GM08714 (cell line): ENCODE results near the gene AGFG1.
"Not testable (repeated sequence)": the region's sequence is repeated elsewhere in the genome, so short reads cannot be mapped to it uniquely, and the experiment has no call there.

Experiments
- H3K4me3 ChIP-seq: fragments of 200-500 bp; sonication (Bioruptor generic); 2 replicates; pipeline ENCODE4 v1.5.1; 2014; ENCODE audit warnings: mild to moderate bottlenecking, low read length, inconsistent platforms
- ZNF274 ChIP-seq: IDR thresholded peaks from 2 replicates; pipeline ENCODE4 v1.6.1; 2012; ENCODE audit warnings: mild to moderate bottlenecking, low read depth, low read length

The AGFG1 gene

DNA sequence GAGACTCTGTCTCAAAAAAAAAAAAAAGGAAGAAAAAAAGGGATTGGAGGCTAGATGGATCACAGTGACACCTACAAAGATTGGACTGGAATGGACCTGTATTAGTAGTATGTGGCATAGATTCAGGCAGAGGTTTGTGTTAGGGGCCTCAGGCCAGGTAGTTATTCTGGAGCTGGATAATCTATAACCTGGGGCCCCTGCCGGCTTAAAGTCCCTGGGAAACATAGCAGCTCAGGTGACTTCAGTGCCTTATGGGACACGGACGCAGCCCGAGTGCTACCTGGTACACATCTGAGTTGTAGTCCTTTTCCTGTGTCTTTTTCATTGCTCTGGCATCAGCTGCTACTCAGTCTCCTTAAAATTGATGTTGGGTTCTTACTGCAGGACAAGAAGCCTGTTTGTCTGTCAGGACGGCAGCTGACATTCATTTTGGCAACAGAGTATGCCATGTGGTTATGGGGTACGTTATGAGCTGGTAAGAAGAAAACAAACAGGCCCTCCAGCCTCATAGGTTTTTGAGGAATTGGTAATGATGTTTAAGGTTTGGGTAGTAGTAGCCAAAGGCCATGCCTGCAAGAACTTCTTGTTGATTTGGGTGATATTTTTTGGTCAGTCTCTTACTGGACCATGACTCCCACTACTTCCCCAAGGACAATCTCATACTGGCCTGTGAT lies 27.8 kb downstream of the AGFG1 start:
- H3K4me3 ChIP-seq, result no peak overlapping the region
- TF ChIP-seq ZNF274, result no peak

DNA sequence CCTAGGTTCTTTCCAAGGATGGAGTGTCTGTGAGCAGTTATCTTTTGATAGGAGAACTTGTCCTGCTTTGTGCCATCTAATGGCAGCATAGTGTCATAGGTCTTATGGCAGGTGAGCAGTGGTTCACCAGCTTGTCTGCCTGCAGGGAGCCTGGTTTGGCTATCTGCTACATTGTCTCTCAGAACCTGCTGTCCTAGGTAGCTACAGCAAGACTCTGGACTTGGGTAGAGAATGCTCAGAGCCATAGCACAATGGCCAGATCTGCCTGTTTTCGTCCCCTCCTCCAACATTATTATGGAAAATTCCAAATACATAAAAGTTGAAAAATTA lies 28.3 kb downstream of the AGFG1 start:
- TF ChIP-seq ZNF274, result no peak

DNA sequence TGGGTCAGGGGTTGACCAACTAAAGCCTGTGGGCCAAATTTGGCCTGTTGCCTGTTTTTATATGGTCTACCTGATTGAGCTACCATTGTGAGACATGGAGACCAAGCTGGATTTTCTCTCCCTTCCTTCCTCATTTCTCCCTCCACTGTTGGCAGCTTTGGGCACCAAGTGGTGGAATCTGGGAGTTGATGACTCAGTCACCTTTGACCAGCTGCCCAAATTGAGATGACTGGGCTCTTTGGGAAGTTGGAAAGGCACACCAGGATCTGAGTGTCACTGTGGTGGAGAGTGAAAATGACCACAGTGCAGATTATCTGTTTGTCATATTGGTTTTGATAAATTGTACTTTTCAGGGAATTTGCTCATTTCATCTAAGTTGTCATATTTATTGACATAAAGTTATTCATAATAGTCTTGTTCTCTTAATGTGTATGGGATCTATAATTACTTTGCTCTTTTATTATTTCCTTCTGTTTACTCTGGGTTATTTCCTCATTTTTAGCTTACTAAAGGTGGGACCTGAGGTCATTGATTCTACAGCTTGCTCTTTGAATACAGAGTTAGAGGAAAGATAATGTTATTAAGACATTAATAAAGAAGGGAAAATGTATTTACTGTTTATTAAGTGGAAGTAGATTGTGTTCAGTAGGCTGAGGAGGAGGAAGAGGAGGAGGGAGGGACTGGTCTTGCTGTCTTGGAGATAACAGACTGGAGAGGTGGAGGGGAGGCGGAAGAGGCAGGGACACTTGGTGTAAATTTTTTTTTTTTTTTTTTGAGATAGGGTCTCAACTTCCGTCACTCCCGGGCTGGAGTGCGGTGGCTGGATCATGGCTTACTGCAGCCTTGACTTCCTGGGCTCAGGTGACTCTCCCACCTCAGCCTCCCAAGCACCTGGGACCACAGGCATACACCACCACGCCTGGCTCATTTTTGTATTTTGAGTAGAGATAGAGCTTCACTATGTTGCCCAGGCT lies 31.8 kb downstream of the AGFG1 start:
- no peak for TF ChIP-seq ZNF274
- no peak overlapping the region for H3K4me3 ChIP-seq

More for the DNA sequence above, 28.3 kb downstream of the AGFG1 start:
- no peak overlapping the region for H3K4me3 ChIP-seq

DNA sequence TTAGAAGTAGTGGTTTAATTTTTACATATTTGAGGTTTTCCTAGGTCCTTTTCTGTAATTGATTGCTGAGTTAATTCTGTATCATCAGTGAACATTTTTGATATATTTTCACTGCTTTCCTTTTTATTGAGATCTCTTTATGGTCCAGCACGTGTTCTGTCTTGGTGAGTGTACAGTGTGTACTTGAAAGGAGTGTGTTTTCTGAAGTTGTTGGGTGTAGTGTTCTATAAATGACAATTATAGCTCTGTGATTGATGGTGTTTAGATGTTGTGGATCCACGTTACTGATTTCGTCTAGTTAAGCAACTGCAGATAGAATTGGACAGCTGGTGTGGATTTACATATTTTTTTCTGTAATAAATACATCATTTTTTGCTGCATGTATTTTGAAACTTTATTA lies 32.7 kb downstream of the AGFG1 start:
- H3K4me3 ChIP-seq, result no peak overlapping the region
- no peak for TF ChIP-seq ZNF274

DNA sequence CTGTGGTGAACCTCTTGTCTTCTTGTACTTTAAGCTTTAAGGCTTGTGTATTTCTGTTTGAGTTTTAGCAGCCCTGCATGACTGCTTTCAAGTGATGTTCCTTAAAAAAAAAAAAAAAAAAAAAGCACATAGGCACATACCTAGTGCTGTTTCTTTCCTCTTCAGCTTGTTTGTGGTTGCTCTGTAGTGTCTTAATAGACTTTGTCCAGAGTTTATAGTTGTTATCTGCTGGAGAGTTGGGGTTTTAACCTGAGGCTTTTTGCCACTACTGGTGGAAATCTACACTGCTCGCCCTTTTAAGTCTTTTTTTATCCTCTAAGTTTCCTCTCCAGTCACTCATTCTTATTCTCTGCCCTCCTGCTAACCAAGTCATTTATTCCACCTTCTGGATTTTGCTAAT lies 34.5 kb downstream of the AGFG1 start:
- no peak for TF ChIP-seq ZNF274

GRCh38 chr2:227507963-227508362 lies 36.0 kb downstream of the AGFG1 start:
- H3K4me3 ChIP-seq, result no peak overlapping the region
- TF ChIP-seq ZNF274, result no peak

More for the DNA sequence above, 34.5 kb downstream of the AGFG1 start:
- H3K4me3 ChIP-seq, result no peak overlapping the region

GRCh38 chr2:227509076-227509475 lies 37.1 kb downstream of the AGFG1 start:
- no peak overlapping the region for H3K4me3 ChIP-seq
- TF ChIP-seq ZNF274, result no peak

- no peak for TF ChIP-seq ZNF274
- no peak overlapping the region for H3K4me3 ChIP-seq
These were observed 38.1 kb downstream of the AGFG1 start for GRCh38 chr2:227509824-227510619.

DNA sequence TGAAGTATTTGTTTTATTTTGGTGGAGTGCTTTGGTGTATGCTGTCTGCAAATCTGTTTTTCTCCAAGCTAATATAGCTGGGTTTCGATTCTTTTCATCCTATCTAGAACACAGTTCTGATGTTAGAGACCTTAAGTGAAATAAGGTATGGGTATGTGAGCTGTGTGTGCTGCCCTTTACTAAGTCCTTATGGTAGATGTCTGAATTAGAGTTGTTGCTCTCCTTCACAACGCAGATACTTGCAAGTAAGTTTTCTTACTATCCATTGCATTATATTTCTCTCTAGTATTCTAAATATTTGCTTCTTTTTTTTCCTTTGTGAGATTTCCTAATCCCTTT lies 38.6 kb downstream of the AGFG1 start:
- TF ChIP-seq ZNF274, result no peak

GRCh38 chr2:227511239-227511930 lies 39.4 kb downstream of the AGFG1 start:
- no peak overlapping the region for H3K4me3 ChIP-seq
- TF ChIP-seq ZNF274, result no peak

More for the DNA sequence above, 38.6 kb downstream of the AGFG1 start:
- no peak overlapping the region for H3K4me3 ChIP-seq

DNA sequence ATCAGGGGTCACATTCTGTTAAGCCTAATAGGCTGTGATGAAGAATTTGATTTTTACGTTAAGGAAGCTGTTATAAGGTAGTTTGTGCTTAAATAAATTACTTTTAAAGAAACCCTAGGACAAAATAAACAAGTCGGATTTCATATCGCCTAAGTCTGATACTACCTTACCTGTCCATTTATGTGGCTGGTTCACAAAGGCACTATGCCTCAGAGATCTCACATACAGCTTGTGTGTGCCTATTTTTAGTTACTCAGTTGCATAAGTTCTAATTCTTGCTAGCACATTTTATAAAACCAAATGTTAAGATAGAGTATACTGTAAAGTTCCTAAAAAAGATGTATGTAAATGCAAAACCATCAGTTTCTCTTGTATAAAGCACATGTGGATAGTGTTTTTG lies 40.0 kb downstream of the AGFG1 start:
- TF ChIP-seq ZNF274, result no peak
- no peak overlapping the region for H3K4me3 ChIP-seq

DNA sequence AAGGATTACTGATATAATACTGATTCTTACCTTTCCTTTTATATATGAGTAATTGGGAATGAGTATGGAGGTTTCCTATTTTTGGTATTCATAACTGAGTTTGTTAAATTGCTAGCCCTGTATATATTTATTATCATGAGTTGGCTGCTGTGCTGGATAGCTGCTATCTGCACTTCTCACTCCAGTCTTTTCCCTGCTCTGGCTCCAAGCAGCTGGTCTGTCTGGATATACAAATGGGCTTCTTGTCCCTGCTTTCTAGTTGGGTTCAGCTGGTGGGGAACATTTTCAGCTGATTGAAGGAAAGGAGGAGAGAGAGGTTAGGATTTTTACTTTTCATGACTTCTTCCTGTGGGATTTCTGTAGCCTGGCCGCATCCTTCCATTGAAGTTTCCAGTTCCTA lies 41.2 kb downstream of the AGFG1 start:
- no peak for TF ChIP-seq ZNF274
- H3K4me3 ChIP-seq, result no peak overlapping the region

DNA sequence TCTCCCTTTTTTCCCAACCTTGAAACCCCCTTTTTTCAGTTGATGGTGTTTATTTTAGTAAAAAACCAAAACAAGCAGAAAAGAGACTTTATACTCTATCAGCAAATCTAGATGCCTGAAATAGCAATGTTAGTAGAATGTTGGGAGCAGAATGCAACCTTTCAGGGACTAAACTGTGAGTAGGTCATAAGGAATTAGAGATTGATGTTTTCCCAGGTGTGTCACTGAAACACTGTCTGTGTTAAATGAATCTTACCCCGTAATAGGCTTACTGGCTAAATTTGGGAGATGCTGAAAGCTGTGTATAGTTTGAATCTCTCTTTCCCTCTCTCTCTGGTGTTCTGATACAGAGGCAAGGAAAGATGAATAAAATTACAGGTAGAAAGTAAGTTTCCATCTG lies 43.8 kb downstream of the AGFG1 start:
- TF ChIP-seq ZNF274, result no peak
- H3K4me3 ChIP-seq, result no peak overlapping the region

DNA sequence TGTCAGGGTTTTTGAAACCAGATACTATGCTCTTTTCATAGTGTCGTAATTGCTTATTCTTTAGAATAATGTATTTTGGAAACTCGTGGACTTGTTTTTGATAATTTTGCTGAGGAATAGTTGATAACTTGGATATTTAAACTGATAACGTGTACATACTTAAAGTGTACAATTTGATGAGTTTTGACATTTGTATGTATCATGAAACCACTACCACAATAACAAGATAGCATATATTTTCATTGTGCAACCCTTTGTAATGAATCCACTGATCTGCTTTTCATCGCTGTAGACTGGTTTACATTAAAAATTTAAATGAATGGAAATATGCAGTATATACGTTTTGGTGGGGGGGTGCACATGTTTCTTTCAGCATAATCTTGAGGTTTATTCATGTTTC lies 45.8 kb downstream of the AGFG1 start:
- no peak overlapping the region for H3K4me3 ChIP-seq
- TF ChIP-seq ZNF274, result no peak

GRCh38 chr2:227518278-227518865 lies 46.4 kb downstream of the AGFG1 start:
- not testable (repeated sequence) for H3K4me3 ChIP-seq

- not testable (repeated sequence) for H3K4me3 ChIP-seq
These were observed 49.2 kb downstream of the AGFG1 start for GRCh38 chr2:227521178-227521577.
